GM21528 (cell line): ENCODE data around the gene RABL2A.
"Not testable (repeated sequence)": the region's sequence is repeated elsewhere in the genome, so short reads cannot be mapped to it uniquely, and the experiment has no call there.

Experiments
- ATAC-seq: cut with Tn5 transposase; IDR thresholded peaks from one replicate; pipeline ENCODE4 v1.9.1; 2021; ENCODE audit warnings: mild to moderate bottlenecking, moderate library complexity; ENCODE audit not compliant: unreplicated experiment, low FRiP score

Gene RABL2A

DNA sequence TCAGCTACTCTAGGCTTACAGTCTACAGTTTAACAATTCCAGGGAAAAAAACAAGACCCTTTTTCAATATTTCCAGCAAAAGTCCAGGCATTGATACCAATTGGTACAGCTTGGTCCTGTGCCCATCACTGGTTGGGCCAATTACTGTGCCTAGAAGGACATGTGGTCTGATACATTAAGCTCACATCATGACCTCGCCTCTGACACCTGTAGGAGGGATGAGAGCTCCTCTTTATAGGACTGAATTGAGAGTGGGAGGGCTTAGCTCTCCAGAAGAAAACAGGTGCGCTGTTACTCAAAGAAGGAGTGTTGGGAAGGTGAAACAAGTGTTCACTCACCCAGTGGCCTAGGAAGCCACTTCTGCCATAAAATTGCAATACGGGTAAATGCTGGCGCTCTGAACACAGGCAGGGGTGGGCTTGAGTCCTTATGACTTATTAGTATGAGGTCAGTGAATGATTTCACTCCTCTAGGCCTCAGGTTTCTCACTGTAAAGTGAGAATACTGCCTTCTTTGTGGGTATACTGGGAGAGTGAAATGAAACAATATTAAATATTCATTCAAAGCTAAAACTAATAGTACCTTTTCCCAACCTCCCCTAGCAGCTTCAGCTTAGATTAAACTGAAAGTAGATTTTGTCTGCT is 49.7 kb downstream of the RABL2A start:
- ATAC-seq: no peak

DNA sequence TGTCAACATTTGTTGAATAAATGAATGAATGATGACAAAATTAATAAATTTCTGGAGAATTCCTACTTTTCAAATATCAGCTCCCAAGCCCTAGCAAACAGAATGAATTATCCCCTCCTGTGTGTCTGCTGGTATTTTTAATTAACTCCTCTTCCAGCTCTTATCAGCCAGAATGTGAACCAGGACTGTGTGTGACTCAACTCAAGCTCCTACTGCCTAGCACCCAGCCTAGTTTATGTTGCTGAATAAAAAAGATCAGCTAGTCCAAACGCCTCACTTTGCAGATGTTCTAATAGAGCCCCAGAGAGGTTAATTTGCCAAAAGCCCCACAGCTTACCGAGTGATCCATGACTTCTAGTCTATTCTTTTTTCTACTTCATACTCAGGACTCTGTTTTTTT is 50.3 kb downstream of the RABL2A start:
- no peak for ATAC-seq

DNA sequence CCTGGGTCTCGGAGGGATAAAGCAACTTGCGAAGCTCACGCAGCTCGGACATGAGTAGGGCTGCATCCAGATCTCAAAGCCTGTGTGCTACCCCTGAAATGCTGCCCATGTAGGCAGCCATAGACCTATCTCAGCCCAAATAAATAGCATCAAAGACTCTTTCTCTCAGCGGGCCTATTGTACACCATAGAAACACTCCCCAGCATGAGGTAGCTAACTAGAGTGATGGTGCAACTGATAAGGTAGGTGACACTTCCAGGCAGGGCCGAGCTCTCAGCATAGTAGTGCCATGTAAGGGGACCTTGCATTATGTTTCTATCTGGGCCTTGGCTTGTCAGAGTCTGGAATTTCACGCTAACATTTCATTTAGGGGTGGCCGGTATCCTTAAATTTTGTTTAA is 52.4 kb downstream of the RABL2A start:
- no peak for ATAC-seq

DNA sequence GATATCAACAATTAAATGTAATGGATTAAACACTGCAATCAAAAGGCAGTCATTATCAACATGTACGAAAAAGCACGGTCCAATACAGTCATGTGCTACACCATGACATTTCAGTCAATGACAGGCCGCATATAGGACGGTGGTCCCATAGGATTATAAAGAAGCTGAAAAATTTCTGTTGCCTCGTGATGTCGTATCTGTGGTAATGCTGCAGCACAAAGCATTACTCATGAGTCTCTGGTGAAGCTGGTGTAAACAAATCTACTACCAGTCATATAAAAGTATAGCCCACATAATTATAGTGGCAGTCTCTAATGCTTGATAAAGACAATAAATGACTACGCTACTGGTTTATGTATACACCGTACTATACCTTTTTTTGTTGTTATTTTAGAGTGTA is 58.4 kb downstream of the RABL2A start:
- ATAC-seq: no peak

DNA sequence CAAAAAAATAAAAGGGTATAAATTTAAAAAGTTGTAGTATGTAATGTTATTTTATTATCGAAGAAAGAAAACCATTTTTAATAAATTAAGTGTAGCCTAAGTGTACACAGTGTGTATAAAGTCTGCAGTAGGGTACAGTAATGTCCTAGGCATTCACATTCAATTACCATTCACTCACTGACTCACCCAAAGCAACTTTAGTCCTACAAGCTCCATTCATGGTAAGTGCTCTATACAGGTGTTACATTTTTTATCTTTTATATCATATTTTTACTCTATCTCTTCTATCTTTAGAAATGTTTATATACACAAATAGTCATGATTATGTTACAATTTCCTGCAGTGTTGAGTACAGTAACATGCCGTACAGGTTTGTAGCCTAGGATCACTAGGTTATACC is 59.5 kb downstream of the RABL2A start:
- no peak for ATAC-seq

DNA sequence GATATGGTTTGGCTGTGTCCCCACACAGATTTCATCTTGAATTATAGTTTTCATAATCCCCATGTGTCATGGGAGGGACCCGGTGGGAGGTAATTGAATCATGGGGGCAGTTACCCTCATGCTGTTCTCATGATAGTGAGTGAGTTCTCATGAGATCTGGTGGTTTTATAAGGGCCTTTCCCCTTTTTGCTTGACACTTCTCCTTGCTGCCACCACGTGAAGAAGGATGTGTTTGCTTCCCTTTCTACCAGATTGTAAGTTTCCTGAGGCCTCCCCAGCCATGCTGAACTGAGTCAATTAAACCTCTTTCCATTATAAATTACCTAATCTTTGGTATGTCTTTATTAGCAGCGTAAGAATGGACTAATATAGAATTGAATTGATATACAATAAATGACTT is 63.8 kb downstream of the RABL2A start:
- ATAC-seq: not testable (repeated sequence)
